ENCODE measurements around the gene ATL2. TPM values are rescaled to one million over a fixed set of nuclear protein-coding genes. Genes with fewer than 3 reads are reported as not detected.
A peak's percentile ranks its signal among the peaks of the same experiment; 100 is the strongest.
"Not testable (repeated sequence)": the region's sequence is repeated elsewhere in the genome, so short reads cannot be mapped to it uniquely, and the experiment has no call there.

Gene ATL2
- total RNA-seq, 1 donor from 2014 or later, result 68.1 TPM

DNA sequence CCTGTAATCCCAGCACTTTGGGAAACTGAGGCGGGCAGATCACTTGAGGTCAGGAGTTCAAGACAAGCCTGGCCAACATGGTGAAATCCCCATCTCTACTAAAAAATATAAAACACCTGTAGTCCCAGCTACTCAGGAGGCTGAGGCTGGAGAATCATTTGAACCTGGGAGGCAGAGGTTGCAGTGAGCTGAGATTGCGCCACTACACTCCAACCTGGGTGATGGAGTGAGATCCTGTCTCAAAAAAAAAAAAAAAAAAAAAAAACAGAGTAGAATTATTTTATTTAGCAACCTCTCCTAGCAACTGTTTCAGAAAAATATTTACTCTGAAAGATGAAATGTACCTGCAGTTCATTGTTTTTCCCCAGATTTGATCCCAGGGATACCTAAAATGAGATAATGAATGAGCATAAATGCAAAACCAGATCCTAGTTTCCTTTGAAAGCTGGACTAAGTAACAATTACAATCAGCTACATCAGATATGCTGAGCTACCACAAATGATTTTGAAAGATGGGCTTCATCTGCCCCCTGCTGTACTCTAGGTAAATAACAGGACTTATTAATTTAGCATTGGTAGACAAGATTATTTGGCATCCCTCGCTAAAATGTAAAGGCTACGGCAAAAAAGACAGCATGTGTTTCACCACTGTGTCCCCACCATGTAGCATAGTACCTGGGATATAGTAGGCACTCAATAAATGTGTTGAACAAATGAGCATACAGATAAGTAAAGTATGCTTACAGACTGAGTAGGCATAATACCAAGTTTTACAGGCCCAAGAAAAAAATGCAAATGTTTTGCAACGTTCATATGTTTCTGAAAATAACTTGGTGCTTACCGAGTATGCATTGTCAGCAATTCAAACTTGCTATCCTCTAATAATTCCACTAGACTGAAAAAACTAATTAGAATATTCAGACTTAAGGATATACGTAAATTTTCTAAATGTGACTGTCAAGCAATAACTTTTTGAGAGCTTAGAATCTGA, 102.5 kb downstream of the ATL2 start:
- DNase-seq (ENCODE audit: low spot score), result peak; percentile 82

DNA sequence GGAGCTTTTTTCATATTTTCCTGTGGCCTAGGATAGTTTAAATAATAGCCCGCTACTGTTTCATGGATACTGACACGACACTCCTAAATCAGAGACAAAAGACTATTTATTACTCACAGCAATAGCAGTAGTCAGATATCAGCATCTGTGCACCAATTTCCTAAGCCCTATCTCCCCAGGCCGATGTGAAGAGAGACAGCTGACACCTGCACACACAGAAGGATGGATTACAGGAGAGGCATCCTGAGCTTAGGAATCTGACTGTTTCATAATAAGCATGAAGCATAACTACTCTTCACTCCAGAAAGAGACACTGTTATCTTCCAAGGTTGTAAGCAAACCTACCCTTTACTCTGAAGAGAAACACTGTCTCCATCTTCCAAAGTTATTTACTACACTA, 105.4 kb downstream of the ATL2 start:
- DNase-seq (ENCODE audit: low spot score), result no peak

DNA sequence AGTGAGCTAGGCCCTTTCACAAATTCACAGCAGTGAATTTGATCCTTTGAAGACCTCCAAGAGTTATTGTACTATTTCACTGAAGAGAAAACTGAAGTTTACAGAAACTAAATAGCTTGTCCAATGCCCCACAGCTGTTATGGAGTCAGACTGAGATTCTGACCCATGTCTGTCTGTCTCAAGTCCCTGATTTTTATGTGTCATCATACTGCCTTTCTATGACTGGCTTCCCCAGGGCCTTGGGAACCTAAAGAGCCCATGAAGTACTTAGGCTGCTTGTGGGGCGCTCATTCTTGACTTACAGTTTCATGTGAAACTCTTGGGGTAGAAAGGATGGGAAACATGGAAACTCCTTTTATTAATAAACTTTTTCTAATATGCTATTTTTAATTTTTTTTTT, 107.7 kb downstream of the ATL2 start:
- no peak for DNase-seq (ENCODE audit: low spot score)

DNA sequence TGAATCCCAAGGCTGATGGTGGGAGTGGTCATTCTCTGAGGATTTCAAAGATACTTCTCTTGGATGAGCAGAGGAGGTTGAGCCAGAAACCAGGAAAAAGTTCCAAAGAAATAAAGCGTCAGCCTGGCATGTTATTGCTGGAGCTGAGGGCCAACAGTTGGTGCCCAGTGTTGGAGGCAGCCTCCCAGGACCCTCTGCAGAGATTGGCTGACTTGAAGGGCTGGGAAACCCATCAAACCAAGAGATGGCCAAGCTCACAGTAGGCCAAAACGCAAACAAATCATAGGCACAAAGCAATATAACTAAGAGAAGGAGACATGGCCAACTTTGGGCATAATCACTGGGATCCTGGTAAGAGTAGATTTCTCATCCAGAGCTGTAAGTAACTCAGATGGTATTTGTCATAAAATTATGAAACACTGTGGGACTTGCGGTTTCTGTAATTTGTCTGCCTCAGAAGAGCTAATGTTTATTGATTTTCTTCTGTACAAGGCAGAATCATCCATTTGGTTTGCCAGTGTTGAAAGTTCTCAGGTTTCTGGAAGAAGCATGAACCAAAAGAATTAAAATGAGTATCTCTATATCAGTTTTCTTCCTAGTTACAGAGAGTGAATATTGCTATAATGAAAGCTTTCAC, 108.3 kb downstream of the ATL2 start:
- no peak for DNase-seq (ENCODE audit: low spot score)

DNA sequence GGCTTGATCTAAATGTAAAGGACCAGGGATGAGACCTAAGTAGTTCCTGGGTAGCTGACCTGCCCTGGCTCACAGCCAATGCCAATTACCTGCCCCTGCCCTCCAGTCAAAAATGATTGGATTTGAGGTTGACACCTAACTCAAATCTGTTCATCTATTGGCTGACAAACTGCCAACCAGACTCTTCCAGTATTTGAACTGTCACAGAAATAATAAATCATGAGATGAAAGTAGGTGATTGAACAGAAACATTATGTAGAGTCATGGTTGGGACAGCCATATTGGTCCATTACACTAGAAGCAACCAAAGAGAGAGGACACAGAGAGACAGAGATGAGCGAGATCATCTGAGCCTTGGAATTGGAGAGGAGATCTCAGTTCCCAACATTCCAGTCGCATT, 109.1 kb downstream of the ATL2 start:
- no peak for DNase-seq (ENCODE audit: low spot score)

DNA sequence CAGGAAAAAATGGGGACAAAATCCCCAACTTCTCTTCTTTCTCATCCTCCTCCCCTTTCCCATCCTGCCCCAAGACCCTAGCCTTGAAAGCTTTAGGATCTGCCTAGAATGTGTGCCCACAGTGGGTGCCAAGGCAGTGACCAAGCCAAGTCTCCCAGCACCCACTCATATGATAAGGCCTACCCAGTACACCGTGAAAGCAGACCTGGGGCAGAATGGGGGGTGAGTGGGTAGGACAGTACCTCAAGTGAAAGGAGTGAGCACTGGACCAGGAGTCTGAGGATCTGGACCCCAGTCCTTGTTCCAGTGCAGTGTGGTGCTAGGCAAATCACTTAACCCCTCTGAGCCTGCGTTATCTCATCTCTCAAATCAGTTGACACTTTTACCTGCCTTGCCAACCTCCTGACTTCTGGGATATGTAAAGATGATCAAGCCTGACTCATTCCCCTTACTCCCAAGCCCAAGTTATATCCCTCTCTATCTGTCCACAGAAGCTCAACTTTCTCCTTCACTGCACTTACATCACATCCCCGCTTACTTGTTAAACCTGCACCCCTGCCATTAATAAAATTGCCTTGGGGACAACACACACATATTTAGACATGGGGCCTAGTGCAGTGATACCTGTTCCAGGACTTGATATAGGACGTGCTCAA, 109.7 kb downstream of the ATL2 start:
- no peak for DNase-seq (ENCODE audit: low spot score)

DNA sequence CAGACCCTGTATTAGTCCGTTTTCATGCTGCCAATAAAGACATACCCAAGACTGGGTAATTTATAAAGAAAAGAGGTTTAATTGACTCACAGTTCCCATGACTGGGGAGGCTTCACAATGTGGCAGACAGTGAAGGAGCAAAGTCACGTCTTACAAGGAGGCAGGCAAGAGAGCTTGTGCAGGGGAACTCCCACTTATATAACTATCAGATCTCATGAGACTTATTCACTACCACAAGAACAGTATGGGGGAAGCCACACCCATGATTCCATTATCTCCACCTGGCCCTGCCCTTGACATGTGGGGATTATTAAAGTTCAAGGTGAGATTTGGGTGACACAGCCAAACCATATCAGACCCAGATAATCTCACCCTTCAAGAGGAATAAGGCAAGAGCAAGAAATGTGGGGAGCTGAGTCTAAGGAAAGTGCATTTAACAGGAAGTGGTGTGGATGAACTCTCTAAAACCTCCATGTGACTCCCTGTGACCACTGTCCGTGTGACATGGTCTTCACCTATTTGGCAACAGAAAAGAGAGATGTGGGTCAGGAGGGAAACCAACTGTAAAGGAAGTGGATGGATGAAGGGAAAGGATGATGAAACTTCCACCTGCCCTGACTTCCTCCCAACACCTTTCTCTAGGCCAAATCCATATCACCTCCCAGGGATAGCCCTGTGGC, 110.6 kb downstream of the ATL2 start:
- DNase-seq (ENCODE audit: low spot score), result no peak

DNA sequence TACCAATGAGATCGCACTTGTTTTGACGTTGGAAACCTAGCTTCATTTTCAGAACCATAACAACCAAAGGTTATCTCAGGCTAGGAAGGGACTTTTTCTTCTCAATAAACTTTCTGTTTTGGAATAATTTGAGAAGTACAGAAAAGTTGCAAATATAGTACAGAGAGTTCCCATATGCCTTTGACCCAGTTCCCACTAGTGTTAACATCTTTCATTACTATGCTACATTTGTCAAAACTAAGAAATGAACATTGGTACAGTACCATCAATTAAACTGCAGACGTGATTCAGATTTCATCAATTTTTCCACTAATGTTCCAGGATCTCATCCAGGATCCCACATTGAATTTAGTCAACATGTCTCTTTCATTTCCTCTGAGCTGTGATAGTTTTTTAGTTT, 111.6 kb downstream of the ATL2 start:
- DNase-seq (ENCODE audit: low spot score), result no peak

DNA sequence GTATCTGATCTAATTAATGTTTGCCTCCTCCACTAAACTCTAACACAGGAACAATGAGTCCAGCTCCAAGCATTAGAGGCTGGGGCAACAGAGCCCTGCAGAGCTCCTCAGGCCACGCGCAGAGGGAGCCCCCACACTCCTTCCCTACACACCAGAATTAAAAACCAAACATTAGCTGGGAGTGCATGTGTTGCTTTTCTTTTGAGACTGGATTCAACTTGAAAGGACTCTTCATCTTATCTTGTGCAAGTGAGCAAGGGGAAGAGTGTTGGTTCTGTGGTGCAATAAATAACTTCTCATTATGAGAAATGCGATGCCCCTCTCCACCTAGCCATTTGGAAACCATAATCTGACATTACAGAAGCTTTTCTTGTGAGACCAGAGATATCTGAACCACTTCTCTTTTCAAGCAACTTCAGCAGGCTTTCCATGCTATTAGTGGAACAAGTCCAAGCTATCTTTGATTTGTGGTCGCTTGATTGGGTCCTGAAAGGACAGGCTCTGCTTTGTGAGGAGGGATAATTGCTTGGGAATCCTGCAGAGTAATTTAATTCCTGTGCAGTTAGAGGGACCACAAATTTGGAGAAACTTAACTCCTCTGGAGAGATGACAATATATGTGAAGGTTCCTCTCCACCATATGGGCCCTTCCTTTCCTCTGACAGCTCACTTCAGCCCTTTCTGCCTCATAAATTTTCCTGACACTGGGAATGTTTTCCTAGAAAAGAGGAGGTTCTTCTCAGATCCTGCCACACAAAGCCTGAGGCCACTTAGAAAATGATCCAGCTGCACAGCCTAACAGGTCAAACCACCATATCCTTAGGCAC, 112.5 kb downstream of the ATL2 start:
- no peak for DNase-seq (ENCODE audit: low spot score)

DNA sequence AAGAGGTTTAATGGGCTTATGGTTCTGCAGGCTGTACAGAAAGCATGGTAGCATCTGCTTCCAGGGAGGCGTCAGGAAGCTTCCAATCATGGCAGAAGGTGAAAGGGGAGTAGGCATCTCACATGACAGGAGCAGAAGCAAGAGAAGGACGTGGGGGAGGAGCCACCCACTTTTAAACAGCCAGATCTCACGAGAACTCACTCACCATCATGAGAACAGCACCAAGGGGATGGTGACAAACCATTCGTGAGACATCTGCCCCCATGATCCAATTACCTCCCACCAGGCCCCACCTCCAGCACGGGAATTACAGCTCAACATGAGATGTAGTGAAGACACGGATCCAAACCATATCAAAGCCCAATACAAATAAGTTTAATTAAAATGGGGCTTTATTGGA, 113.8 kb downstream of the ATL2 start:
- no peak for DNase-seq (ENCODE audit: low spot score)

DNA sequence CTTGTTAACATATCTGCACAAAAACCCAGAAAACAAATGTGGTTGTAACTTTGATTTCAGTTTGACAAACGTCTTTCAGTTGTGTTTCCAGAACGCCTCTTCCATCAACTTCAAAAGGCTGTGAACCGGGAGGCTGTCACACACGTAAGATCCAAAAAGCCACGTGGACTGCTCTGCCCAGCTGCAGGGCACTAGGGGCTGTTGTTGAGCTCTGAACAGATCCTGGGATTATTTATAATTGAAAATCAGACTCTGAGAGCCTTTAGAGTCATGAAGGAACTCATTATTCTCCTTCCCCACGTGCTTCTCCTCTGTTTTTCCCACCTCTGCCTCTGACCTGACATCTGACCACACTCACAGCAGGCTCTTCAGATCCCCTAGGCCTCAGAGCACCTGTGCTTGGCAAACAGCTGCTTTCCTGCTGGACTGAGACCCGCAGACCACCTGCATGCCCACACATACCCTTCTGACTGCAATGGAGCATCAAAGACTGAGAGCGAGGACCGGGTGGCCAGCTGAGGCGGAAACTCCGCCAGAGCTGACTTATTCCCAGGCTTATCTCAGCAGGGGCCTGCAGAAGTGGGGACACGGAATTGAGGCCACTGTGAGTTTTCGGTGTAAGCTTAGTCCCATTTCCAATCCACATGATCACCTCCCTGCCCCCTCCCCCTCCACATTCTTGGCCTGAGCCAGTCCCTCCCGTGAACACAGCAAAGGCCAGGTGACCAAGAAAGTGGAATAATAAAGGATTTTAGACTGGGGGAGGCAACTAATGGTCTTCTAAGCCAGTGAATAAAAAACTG, 114.8 kb downstream of the ATL2 start:
- no peak for DNase-seq (ENCODE audit: low spot score)

DNA sequence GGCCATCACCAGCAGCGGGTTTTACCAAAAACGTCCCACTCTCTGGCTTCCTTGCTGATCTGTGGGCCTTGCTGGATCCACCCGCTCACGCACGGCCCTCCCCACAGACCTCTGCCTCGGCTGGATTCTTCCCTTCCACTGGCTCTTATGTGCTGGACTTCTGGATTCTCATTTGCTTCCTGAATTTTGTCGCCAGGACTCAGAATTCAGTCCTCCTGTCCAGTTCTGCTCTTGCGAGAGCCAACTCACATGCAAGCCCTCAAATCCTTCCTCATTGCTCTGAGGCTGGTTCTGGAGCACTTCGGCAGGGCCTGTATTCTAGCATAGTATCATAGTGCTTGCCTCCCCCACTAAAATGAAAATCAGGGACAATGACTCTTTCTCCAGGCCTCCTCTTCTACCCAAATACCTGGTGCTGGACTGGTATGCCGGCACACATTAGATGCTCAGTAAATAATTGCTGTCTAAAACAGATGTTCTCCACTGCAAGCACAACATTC, 115.5 kb downstream of the ATL2 start:
- DNase-seq (ENCODE audit: low spot score), result no peak

DNA sequence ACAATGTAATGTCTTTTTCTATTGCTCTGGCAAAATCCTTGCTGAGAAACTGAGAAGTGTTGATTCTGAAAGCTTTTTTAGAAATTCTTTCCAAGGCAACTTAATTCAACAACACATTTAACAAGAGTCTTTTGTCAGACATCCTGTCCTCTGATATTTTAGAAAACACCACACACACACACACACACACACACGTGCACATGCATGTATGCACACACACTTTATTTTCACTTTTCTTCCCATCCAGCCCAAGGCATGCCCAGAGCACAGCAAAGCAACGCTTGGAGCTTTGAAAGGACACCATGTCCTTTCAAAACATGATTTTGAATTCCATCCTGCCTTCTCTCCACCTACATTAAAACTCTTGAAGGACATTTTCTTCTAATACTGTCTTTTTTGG, 116.1 kb downstream of the ATL2 start:
- no peak for DNase-seq (ENCODE audit: low spot score)

DNA sequence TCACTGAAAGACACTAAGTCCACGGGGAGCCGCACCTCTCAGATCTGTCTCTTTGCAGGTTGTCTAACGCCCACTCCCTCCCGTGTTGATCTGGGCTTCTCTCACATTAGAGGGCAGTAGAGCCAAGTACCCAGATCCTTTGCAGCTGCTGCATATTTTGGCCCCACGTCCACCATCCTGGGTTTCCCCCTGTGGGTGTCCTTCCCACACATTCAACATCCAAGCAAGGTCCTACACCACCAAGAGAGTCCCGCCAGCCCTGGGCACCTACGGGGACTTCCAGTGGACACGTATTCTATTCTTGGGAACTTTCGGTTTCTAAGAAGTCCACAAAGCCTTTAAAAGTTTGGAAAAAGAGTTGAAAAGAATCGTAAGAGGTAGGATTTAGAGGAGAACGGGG, 116.6 kb downstream of the ATL2 start:
- no peak for DNase-seq (ENCODE audit: low spot score)

DNA sequence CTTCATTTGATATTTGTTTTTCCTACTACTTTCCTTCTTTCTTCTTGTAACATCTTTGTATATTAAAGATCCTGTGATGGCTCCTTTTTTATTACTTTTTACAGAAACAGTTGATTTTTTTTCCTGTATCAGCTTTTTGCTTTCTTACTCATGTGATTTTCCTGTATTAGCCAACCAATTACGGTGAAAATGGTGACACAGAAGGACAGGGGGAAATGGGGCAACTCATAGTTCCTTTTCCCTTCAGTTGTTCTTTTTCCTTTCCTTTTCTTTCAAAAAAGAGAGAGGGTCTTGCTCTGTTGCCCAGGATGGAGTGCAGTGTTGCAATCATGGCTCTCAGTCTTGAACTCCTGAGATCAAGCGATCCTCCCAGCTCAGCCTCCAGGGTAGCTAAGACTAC, 117.8 kb downstream of the ATL2 start:
- no peak for DNase-seq (ENCODE audit: low spot score)

DNA sequence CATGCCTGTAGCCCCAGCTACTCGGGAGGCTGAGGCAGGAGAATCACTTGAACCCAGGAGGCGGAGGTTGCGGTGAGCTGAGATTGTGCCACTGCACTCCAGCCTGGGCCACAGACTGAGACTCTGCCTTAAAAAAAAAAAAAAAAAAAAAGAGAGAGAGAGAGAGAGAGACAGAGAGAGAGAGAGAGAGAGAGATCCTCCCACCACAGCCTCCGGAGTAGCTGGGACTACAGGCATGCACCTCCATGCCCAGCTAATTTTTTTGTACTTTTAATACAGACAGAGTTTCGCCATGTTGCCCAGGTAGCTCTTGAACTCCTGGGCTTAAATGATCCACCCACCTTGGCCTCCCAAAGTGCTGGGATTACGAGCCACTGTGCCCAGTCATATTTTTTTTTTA, 119.4 kb downstream of the ATL2 start:
- DNase-seq (ENCODE audit: low spot score), result not testable (repeated sequence)

DNA sequence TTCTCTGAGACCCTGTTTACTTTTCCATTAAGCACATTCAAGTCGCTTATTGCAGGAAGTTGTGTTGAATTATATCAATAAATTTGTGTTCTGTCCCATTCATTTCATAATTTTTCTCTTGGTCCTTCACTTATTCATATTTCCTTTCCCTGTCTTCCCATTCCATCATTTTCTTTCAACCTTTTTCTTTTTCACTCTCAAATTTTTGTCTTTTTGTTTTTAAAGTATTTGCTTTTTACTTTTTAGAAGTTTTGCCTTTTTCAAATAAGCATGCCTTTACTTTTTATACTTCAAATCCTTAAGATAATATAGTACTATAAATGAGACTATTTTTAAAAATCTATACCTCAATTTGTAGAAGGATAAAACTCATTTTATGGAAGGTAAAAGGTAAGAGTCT, 120.5 kb downstream of the ATL2 start:
- DNase-seq (ENCODE audit: low spot score), result no peak

DNA sequence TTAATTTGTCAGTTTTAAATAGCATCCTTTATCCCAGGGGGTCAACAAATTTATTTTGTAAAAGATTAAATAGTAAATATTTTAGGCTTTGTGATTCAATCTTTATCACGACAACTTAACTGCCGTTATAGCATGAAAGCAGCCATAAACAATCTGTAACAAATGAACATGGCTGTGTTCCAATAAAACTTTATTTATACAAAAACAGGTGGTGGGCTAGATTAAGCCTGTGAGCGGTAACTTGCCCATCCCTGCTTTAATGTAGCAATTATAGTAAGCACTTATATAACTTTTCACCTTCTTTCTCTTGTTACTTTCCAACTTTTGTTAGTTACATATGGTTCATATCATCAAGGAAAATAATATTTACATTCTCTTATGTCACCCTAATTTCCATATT, 121.9 kb downstream of the ATL2 start:
- no peak for DNase-seq (ENCODE audit: low spot score)

DNA sequence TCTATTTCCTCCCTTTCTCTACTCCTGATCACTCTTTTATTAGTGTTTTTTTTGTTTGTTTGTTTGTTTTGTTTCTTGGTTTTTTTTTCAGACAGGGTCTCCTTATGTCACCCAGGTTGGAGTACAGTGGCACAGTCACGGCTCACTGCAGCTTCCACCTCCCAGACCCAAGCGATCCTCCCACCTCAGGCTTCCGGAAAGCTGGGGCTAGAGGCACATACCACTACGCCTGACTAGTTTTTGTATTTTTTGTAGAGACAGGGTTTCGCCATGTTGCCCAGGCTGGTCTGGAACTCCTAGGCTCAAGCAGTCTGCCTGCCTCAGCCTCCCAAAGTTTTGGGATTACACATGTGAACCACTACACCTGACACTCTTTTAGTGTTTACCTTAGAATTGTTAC, 122.3 kb downstream of the ATL2 start:
- no peak for DNase-seq (ENCODE audit: low spot score)

DNA sequence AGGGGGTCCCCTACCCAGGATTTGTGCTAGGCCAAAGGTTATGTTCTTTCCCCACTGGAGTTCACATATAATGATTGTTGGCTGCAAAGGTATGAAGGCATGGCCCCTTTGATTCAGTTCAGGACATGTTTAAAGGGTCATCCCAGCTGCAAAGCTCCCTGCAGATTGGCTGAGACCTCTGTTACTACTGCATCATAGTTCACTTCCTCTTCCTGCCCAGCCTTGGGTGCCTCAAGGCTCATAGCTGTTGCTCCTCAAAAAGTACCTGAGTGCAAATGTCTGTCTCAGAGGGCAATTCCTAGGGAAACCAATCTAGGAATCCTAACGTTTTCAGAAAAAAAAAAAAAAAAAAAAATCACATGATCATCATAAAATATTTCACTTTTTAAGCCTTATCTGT, 125.1 kb downstream of the ATL2 start:
- DNase-seq (ENCODE audit: low spot score), result no peak

Data from umbilical cord (tissue), 2 donors.